ENCODE results near the gene MAD1L1.

DNA sequence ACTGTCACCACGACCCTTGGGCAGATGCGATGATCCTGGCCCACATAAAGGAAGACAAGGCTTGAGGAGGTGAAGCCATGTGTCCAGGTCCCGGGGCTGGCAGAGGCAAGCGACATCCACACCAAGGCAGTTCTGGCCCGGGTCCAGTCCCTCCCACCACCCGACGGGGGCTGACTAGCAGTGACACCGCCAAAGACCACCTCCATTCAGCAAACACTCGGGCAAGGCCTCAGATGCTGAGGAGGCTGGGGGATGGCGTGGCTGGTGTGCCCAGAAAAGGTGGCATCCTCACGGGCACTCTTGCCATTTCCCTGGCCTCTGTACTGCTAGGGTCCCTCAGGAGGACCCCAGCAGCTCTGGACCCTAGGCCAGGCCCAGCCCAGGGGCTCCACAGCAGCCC is 343.7 kb downstream of the MAD1L1 start:
- TF ChIP-seq HDAC2 (IDR thresholded peaks at IDR 0.05; ENCODE audit: borderline replicate concordance in 1 of 2, low read depth in 2 of 2, low read length in 2 of 2), result no peak
- TF ChIP-seq SP1 (IDR thresholded peaks at IDR 0.05; ENCODE audit: low read depth, low read length), result no peak
- TF ChIP-seq, protein P1, sequence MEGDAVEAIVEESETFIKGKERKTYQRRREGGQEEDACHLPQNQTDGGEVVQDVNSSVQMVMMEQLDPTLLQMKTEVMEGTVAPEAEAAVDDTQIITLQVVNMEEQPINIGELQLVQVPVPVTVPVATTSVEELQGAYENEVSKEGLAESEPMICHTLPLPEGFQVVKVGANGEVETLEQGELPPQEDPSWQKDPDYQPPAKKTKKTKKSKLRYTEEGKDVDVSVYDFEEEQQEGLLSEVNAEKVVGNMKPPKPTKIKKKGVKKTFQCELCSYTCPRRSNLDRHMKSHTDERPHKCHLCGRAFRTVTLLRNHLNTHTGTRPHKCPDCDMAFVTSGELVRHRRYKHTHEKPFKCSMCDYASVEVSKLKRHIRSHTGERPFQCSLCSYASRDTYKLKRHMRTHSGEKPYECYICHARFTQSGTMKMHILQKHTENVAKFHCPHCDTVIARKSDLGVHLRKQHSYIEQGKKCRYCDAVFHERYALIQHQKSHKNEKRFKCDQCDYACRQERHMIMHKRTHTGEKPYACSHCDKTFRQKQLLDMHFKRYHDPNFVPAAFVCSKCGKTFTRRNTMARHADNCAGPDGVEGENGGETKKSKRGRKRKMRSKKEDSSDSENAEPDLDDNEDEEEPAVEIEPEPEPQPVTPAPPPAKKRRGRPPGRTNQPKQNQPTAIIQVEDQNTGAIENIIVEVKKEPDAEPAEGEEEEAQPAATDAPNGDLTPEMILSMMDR (IDR thresholded peaks at IDR 0.05; ENCODE audit: control extremely low read depth in 1 of 3, insufficient read depth in 1 of 3, low read depth in 1 of 3, low read length in 3 of 3), result no peak
- no peak for TF ChIP-seq HDAC6 (IDR thresholded peaks at IDR 0.05; ENCODE audit: low read depth, low read length)
- TF ChIP-seq JUND (IDR thresholded peaks at IDR 0.05; ENCODE audit: low read length), result no peak
